Measurements from ENCODE around the gene SLC9A9. TPM values are rescaled to one million over a fixed set of nuclear protein-coding genes. Genes with fewer than 3 reads are reported as not detected.

Gene SLC9A9
- total and polyA plus RNA-seq, 2 experiments from 2014 or later: 2.2 to 6.8 TPM

GRCh38 chr3:143548861-143549497 lies 299.3 kb downstream of the SLC9A9 start:
- TF ChIP-seq CTCF (IDR thresholded peaks at IDR 0.05; ENCODE audit: poor library complexity): no peak
- no peak for TF ChIP-seq EZH2 (IDR thresholded peaks at IDR 0.05; ENCODE audit: borderline replicate concordance)
- TF ChIP-seq EZH2phosphoT487 (IDR thresholded peaks at IDR 0.05; ENCODE audit: low read depth, severe bottlenecking, unreplicated experiment): no peak
- H4K20me1 ChIP-seq (ENCODE audit: insufficient read depth, poor library complexity, severe bottlenecking): no peaks in the 10 kb centered on the region
- H3K9me2 ChIP-seq (replicated peaks; ENCODE audit: insufficient read depth): no peaks in the 10 kb centered on the region
- no peaks in the 10 kb centered on the region for H3K79me2 ChIP-seq
- no peaks in the 10 kb centered on the region for H3K9me3 ChIP-seq (ENCODE audit: low read depth)
- no peak overlapping the region for H3K4me3 ChIP-seq
- DNase-seq (ENCODE audit: low spot score): no peak
- peaks cover 12% of the 10 kb centered on the region for H3K4me1 ChIP-seq (ENCODE audit: insufficient read depth)
- H3K27ac ChIP-seq: no peak overlapping the region
- 81% methylated on average over 2 of the region's 2 CpGs for WGBS (ENCODE audit: low lambda C conversion rate, missing lambda C conversion rate)
- H3K36me3 ChIP-seq (replicated peaks; ENCODE audit: insufficient read depth, low read depth): no peaks in the 10 kb centered on the region
- no peaks in the 10 kb centered on the region for H3K27me3 ChIP-seq
- H2AFZ ChIP-seq: no peak overlapping the region
- no peak overlapping the region for H3K4me2 ChIP-seq

DNA sequence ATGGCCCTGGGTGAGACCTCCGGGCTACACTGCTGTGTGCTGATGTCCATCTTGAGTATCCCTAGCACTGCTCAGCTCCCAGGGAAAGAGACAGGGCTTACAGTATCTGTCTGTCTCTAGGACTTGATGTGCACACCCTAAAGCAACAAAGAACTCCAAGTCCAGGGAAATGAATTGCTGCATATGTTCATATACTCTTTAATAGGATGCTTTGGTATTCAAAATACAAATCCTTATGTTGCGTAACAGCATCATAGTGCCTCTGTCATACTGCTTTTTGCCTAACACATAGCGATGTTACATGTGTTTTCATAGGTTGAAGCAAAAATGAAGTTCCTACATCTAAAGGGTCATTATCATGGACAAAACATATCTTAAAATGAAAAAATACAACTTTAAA lies 299.9 kb downstream of the SLC9A9 start:
- H4K20me1 ChIP-seq (ENCODE audit: insufficient read depth, poor library complexity, severe bottlenecking): no peaks in the 10 kb centered on the region
- H3K79me2 ChIP-seq: no peaks in the 10 kb centered on the region
- no peak for TF ChIP-seq EZH2 (IDR thresholded peaks at IDR 0.05; ENCODE audit: borderline replicate concordance)
- no peak for TF ChIP-seq EZH2phosphoT487 (IDR thresholded peaks at IDR 0.05; ENCODE audit: low read depth, severe bottlenecking, unreplicated experiment)
- 96% methylated on average over 3 of the region's 3 CpGs for WGBS (ENCODE audit: low lambda C conversion rate, missing lambda C conversion rate)
- no peaks in the 10 kb centered on the region for H3K27me3 ChIP-seq
- H3K4me2 ChIP-seq: no peak overlapping the region
- H2AFZ ChIP-seq: no peak overlapping the region
- no peaks in the 10 kb centered on the region for H3K9me2 ChIP-seq (replicated peaks; ENCODE audit: insufficient read depth)
- no peaks in the 10 kb centered on the region for H3K9me3 ChIP-seq (ENCODE audit: low read depth)
- no peak overlapping the region for H3K27ac ChIP-seq
- DNase-seq (ENCODE audit: low spot score): no peak
- H3K36me3 ChIP-seq (replicated peaks; ENCODE audit: insufficient read depth, low read depth): no peaks in the 10 kb centered on the region
- no peak overlapping the region for H3K4me3 ChIP-seq
- peaks cover 12% of the 10 kb centered on the region for H3K4me1 ChIP-seq (ENCODE audit: insufficient read depth)

- H3K4me2 ChIP-seq: no peak overlapping the region
- no peaks in the 10 kb centered on the region for H3K36me3 ChIP-seq (replicated peaks; ENCODE audit: insufficient read depth, low read depth)
- TF ChIP-seq EZH2phosphoT487 (IDR thresholded peaks at IDR 0.05; ENCODE audit: low read depth, severe bottlenecking, unreplicated experiment) (no peak), EZH2 (IDR thresholded peaks at IDR 0.05; ENCODE audit: borderline replicate concordance) (no peak), CTCF (IDR thresholded peaks at IDR 0.05; ENCODE audit: poor library complexity) (no peak)
- peak overlapping the region; percentile 47 for H3K27ac ChIP-seq
- H3K9me2 ChIP-seq (replicated peaks; ENCODE audit: insufficient read depth): no peaks in the 10 kb centered on the region
- H3K9me3 ChIP-seq (ENCODE audit: low read depth): no peaks in the 10 kb centered on the region
- peaks cover 6% of the 10 kb centered on the region for H3K4me1 ChIP-seq (ENCODE audit: insufficient read depth)
- no peak for DNase-seq (ENCODE audit: low spot score)
- no peaks in the 10 kb centered on the region for H3K79me2 ChIP-seq
- H3K27me3 ChIP-seq: no peaks in the 10 kb centered on the region
- no peak overlapping the region for H3K4me3 ChIP-seq
- 78% methylated on average over 2 of the region's 2 CpGs for WGBS (ENCODE audit: low lambda C conversion rate, missing lambda C conversion rate)
- no peaks in the 10 kb centered on the region for H4K20me1 ChIP-seq (ENCODE audit: insufficient read depth, poor library complexity, severe bottlenecking)
- no peak overlapping the region for H2AFZ ChIP-seq
Observed at GRCh38 chr3:143538577-143538981, 309.7 kb downstream of the SLC9A9 start.

- DNase-seq (ENCODE audit: low spot score): no peak
- Histone ChIP-seq H3K9me3 (ENCODE audit: low read depth) (no peaks in the 10 kb centered on the region), H3K4me3 (no peak overlapping the region), H3K36me3 (replicated peaks; ENCODE audit: insufficient read depth, low read depth) (no peaks in the 10 kb centered on the region), H3K79me2 (no peaks in the 10 kb centered on the region), H3K4me2 (no peak overlapping the region), H2AFZ (no peak overlapping the region), H3K9me2 (replicated peaks; ENCODE audit: insufficient read depth) (no peaks in the 10 kb centered on the region), H3K27ac (peak overlapping the region; percentile 47), H4K20me1 (ENCODE audit: insufficient read depth, poor library complexity, severe bottlenecking) (no peaks in the 10 kb centered on the region), H3K27me3 (no peaks in the 10 kb centered on the region), H3K4me1 (ENCODE audit: insufficient read depth) (peaks cover 6% of the 10 kb centered on the region)
- TF ChIP-seq EZH2 (IDR thresholded peaks at IDR 0.05; ENCODE audit: borderline replicate concordance) (no peak), EZH2phosphoT487 (IDR thresholded peaks at IDR 0.05; ENCODE audit: low read depth, severe bottlenecking, unreplicated experiment) (no peak)
- 90% methylated on average over 1 of the region's 1 CpG for WGBS (ENCODE audit: low lambda C conversion rate, missing lambda C conversion rate)
Observed at GRCh38 chr3:143538061-143538460, 310.2 kb downstream of the SLC9A9 start.
